NCI-H2227 (cell line): ENCODE results near the gene CDC42BPB.

Source experiments
- DNase-seq: peaks from one replicate; lab custom pipeline; 2025; ENCODE audit not compliant: unreplicated experiment; lab: John Stamatoyannopoulos, UW

CDC42BPB gene

DNA sequence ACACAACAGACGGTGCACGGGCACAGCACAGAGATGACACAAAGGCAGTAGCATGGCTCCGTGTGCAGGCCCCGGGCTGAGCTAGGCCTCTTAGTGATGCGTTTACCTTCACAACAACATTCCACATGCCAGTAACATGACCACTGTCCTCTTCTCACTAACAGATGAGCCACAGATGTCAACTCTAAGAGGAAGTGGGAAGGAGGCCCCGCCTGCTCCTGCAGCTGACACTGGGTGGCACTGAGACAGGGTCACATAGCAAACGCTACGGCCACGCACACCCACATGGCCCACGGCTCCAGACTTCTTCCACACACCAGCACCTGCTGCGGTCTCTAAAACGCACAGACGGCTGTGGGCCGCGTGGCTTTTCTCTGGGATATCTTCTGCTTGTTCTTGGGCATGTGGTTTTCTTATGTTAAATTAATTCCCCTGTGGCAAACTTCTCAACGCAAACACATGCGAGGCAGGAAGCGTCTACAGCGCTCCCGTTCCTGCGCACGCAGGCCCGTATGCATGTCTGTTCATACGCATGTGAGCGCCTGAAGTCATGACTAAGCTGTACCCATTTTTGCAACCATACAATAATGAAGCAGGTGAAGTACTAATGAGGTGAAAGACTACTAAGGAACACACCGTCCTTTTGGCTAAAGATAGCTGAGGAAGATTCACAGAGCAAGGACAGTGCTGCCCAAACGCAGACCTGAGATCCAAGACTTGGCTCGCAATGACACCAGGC is 108.1 kb downstream of the CDC42BPB start:
- no peak for DNase-seq

DNA sequence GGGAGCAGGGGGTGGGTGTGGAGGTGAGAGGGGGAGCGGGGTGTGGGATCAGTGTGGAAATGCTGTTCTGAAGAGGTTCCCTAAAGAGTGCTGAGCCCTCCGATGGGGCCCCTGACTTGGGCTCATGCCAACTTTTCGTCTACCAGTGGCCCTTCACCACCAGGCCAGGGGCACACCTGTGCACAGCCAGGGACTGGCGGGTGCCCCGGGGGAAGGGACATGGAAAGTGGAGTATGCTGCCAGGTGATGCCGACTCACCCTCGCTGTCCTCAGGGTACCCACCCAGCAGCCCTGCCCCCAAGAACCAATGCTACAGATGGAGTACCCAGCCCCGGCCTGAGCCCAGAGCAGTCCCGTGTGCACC is 108.7 kb downstream of the CDC42BPB start:
- DNase-seq = no peak

DNA sequence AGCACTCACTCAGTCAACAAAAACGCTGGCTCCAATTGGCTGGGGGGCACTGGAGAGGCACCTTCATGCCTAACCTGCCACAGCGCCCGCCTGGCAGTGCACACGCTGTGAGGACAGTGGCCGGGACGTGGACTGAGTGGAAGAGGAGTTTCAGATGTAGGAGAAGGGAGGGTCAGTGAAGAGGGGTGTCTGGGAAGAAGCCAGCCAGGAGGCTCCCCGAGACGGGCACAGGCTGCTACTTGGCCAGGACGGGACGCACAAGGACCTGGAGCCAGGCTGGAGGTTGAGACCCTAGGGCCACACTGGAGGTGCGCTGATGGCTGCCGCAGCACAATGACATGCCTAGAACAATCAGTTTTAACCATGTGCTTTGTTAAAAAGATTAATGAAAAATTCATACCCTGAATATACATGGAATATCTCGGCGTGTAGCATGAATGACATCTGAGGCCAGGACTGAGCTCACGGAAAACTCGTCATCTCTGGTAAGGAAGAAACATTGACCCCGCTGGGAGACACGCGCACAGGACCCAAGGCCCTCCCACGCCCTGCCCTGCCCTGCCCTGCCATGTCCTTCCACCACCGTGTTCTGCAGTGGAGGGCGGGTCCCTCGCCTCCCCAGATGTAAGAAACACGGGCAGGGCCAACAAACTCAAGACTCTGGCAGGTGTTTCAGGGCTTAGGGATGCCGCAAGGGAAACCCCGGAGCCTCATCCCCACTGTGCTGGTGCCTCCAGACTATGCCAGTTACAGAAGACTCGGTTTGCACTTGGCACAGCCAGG is 109.8 kb downstream of the CDC42BPB start:
- no peak for DNase-seq

DNA sequence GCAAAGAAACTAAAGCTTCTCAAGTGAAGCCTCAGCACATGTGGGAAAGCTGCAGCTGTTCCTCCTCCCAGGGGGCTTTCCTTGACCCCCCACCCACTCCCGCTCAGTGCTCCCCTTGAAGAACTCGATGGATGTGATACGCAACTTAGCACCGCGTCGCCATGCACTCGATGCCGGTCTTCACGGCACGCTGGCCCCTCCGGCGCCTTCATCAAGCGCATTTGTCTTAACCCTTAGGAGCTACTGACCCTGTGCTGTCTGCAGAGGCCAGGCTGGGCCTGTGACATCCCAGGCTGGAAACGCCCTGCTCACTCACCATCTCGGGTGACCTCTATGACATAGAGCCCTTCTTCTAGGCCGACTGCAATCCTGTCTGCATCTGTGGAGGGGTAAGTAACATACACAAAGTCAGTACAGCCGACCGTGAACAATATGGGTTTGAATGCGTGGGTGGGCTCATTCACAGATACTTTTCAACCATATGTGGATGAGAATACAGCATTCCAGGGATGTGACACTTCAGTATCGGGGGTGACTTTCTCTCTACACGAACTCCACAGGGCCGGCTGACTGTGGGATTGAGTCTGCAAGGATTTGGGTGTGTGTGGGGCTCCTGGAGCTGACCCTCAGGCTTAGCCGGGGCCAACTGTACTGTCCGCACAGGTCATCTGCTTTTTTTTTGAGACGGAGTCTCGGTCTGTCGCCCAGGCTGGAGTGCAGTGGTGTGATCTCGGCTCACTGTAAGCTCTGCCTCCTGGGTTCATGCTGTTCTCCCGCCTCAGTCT is 111.8 kb downstream of the CDC42BPB start:
- DNase-seq = no peak

DNA sequence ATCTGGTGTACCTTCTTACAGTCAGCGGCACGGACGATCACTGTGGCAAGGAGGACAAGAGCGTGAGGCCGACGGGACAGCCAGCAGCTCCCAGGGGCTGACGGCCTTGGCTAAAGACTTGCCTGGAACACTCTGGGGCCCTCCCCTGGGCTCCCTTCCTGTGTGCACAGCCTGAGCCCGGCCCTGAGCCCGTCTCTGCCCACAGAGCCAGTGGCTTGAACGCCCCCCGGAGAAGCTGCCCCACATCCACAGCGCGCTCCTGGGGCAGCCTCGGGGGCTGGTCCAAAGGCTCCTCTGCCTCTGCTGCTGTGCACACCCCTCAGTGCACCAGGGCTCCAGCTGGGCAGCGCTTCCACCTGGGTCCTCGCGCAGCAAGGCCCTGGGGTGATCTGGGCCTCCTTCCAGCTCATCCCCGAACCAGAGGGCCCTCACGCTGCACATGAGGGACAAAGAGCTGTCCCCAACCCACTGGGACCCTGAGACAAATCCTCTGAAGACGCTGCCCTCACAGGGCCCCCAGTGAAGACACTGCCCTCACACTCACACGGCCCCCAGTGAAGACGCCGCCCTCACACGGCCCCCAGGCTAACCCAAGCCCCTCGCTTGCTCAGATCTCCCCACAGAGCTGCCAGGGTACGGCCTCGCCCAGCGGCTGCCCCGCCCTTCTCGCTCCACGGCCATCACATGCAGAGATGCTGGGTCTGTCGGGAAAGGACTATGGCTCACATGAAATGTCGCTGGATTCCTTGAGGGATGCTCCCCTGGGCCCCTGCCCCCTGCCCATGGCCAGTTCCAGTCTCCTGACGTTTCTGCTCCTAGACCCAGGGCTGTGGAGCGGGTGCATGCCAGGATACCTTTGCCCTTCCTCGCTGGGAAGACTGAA is 112.7 kb downstream of the CDC42BPB start:
- no peak for DNase-seq

DNA sequence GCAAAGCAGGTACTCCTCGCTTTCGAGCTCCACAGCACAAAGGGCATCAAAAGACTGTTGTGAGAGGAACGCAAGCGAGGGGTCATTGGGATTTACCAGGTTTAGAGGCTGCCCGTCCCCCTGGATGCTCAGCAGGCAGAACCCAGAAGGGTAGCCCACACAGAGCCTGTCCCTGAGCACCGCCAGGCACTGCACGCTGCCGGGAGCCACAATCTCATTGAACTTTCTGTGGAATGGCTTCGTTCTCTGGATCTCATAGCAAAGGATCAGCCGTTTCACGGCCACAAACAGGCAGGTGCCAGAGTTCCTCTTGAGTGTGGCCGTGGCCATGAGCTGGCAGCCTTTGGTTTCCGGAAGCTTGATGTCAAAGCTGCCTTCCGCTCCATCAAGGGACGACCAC is 113.4 kb downstream of the CDC42BPB start:
- no peak for DNase-seq

DNA sequence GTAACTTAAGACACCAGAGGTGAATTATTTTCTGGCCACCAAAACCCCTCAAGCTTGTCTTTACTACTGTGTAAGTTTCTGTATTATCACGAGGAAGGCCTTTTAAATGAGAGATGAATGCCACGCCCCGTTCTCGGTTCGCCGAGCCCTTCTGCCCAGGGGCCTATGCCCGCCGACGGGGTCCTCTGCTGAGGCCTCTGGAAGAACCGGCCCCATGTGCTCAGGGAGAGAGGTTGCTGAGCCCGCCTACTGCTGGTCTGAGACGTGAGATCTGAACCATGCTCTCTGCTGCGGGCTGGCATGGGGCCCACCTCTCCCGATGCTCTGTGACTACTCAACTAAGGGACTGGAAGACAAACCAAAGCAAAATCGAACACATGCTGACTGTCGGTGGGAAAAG is 113.9 kb downstream of the CDC42BPB start:
- DNase-seq = no peak

DNA sequence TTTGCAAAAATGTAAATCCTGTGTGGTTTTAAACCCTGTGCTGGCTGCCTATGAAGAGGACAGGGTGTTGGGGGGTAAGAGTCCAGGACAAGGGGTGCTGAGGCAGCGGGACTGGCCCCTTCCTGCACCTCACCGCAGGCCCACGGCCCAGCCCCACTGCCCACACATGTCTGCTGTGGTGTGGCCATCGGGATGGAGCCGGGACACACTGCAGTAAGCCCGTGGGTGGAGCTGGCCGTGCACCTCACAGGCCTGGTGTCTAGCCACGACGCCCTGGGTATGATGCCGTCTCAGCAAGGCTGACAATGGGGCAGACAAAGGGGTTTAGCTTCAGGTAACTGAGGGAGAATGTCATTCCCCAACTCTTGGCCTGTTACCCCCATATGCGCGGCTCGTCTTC is 115.3 kb downstream of the CDC42BPB start:
- no peak for DNase-seq

DNA sequence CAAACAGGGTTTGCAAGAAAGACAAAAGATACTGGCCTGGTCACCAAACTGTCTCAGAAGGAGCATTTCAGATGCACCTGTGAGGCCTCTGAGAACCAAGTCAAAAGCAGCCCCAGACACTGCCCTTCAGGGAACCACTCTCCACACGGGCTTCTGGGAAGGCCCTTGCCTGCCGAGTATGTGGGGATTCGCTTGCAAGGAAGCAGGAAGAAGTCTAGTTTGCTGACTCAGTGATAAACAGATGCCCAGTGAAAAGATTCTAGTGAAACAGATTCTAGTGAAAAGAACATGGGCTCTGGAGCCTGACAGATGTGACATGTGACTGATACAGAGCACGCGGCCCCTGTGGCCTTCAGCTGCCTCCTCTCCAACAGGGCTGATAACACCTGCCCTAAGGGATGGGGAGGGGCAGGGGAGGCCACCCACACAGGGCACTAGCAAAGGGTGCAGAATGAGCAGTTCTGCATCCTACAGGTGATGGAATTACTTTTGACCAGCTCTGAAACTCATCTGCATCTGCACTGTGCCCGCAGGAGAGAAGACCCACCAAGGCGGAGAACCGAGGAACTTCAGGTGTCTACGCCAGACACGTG is 115.8 kb downstream of the CDC42BPB start:
- no peak for DNase-seq

DNA sequence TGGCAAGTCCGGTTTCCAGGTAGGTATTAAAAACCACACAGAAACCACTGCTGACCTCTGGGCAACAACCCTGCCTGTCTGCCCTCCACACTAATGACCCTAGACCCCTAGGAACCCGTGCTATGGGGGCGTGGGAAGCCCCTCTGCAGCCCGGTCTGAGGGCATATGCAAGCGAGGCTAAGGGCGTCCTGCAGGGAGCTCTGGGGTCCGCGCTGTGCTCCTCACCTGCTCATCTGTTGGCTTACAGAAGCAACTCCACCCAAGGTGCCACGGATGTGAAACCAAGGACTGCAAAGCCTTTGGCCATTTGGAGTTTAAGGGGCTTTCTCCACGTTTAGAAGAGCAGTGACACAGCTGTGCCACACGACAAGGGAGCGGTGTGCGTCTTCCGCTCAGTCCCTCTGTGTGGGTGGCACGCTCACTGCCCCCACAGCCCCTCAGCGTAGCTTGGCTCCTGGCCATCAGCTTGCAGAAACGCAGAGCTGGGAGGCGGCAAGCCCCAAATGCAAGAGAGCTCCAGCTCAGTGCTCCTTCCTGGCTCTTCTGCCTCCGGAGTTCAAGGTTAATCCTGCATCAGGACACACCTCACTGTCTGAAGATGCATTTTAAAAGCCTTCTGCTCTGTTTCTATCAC is 116.5 kb downstream of the CDC42BPB start:
- DNase-seq = no peak

DNA sequence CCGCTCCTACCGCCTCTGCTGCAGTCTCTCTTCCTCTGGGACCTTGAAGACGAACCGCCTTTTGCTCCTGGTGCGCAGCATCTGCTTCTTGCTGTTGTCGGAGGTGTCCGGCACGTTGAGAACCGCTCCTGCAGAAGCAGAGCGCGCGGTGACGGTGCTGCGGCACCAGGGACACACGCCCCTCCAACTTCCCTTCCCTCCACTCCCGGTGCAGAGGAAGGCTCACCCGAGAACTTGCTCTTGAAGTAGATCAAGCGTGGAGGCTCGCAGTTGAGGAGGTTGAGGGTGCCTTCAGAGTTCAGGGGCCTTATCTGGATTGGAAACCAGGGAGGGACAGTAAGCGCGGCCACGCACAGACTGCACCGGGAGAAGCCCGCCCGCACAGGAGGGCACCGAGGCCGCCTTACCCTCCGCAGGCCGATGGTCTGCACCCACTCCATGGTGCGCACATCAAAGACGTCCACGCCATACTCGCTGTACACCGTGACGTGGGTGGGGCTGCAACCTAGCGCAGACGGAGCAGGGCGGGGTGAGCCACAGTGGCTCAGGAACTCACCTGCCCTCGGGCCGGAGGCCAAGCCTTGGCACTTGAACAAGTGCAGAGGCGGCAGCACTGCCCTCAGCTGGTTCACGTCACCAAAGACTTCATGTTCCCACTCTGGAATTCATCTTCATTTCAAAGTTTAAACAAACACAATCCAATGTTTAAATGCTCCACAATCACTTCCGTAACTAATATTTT is 117.4 kb downstream of the CDC42BPB start:
- no peak for DNase-seq

DNA sequence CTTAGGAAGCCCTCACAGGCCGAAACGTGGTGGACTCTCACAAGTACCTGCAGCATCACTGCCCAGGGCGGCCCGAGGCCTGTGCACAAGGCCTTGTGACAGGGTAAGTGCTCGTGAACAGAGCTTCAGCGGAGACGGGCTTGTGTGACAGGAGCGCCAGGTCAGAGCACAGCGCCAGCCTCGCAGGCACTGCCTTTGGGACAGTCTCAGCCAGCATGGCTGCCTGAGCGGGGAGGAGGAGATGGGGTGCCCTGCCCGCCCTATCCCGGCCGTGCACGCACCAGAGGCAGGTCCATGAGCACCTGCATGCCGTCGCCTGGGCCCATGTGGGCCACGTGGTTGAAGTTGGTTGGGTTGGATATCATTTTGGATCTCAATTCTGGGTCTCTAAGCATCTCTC is 118.0 kb downstream of the CDC42BPB start:
- no peak for DNase-seq

DNA sequence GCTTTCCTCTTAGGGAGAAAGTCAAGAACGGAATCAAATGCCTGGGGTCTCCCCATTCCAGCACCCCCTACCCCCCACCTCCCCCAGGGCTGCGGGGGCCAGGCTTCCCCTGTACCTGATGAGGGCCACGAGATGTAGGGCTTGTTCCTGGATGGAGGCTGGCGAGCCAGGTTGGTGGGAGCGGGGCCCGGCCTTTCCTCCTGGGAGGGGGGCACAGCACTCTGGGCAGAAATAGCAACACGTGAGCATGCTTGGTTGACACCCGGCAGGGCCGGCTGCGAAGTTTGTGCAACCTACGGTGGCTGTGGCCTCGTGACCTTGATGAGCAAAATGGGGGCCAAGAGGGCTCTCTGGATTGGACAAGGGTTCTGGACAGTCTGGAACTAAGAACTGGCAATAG is 119.2 kb downstream of the CDC42BPB start:
- no peak for DNase-seq

DNA sequence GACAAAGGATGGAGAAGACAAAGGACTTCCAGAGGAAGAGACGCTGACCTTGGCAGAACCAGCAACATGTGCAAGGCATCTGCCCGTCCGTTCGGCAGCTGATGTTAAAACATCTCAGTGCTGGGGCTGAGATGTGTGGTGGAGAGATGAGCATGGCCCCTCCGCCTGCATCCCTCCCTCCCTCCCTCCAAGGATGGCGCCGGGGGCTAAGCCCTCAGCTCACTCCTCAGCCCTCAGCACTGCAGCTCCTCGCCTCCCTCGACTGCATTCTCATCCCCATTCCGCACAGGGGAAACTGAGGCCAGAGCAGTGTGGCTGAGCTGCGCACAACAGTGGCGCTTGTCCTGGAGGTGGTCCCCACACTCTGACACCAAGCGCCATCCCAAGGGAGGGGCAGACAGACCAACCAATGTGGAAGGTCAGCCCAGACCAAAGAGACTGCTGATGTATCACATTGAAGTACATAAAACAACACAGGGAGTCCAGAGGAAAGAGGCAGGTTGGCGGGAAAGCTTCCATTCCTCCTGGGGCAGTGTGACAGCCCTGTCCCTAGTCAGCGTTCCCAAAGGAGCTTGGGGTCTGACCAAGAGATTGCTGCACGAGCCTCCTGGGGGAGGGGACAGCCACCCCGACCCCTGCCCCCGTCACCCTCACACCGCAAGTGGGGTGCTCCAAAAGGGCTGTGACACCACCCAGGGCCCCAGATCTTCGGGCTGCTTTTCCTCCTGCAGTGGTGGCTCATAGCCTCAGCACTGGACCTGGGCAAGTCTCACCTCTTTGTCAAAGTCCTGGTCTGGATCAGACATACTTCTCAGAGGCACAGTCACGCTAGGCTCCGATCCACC is 119.8 kb downstream of the CDC42BPB start:
- no peak for DNase-seq

DNA sequence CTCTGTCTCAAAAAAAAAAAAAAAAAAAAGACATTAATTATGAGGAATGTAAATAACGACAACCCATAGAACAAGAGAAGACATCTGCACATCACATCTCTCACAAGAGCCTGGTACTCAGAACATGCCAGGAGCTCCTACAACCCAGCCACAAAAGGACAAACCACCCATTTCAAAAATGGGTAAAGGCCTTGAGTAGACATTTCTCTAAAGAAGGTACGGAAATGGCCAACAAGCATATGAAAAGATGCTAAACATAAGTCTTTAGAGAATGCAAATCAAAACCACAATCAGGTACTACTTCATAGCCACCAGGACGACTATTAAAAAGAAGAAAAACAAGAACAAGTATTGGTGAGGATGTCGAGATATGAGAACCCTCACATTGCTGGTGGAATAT is 121.6 kb downstream of the CDC42BPB start:
- DNase-seq = no peak

DNA sequence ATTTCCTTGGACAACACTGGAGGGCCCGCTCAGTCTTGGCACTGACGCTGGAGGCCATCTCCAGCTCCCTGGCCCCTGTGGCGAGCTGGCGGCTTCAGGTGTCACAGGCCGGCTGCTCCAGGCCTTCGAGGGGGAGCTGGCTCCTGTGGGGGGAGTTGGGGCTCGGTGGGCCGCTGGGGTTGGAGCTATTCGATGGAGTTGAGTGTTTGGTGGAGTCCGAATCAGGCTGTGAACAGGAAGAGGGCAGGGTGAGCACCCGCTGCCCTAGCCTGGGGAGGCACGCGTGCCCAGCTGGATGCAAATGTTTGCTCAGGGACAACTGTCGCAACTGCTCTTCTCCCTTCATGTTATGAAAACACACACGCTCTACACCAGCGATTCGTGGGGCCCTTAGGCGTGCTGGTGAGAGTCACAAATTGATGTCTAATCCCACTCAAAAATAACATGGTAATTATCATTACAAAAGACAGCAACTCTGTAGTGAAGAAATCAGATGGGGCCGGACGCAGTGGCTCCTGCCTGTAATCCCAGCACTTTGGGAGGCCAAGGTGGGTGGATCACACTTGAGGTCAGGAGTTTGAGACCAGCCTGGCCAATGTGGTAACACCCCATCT is 123.6 kb downstream of the CDC42BPB start:
- DNase-seq = no peak

DNA sequence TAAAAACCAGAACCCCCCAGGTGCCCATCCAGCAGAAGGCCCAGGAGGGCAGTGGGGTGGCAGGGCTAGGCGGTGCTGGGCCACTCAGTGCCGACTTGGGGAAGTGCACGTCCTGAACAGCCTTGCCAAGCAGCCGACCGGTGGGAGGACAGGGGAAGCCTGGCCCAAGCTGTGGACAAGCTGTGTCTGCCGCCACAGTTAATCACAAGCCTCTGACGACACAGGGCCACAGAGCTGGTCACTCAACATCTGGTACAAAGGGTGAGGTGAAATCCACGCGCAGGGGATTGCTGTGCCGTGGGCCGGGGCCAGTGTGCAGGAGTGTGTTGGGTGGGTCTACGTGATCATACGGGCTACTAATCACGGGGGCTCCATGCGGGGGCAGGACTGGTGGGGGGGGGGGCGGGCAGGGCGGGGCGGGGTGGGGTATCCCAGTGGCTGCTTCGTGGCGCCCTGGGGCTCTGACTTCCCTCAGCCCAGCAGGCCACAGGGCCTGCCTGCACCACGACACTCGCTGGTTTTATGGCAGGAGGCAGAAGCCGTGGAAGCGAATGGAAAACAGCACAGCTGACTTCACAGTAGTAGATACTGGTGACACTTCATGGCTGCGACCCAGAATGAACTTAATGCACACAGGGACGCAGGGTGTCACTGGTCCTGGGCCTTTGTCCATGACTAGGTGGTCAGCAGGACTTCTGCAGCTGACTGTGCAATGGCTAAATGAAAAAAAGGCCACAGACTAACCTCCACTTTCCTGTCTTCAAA is 124.7 kb downstream of the CDC42BPB start:
- no peak for DNase-seq
